GM18517 (cell line): ENCODE results near the gene DENND1A.
A peak's percentile ranks its signal among the peaks of the same experiment; 100 is the strongest.
"Not testable (repeated sequence)": the region's sequence is repeated elsewhere in the genome, so short reads cannot be mapped to it uniquely, and the experiment has no call there.

Source experiments
- ATAC-seq: cut with Tn5 transposase; IDR thresholded peaks from one replicate; pipeline ENCODE4 v1.9.1; 2021; ENCODE audit warnings: mild to moderate bottlenecking, moderate library complexity; ENCODE audit not compliant: unreplicated experiment

The DENND1A gene

DNA sequence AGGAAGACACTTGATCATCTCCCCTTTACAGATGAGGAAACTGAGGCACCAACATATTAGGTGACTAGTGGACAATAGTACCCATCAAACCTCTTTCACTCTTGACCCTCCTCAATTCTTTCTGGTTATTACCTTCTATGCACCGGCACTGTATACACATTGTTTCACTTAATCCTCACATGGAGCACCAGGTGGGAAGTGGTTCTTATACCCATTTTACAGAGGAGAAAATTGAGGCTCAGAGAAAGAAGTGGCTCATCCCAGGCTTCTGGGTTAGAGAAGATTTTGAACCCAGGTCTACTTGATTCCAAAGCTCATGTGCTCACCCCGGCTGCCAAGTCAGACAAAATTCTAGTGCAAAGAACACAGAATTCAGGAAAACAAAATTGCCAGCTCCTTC is 17.4 kb upstream of the DENND1A start:
- ATAC-seq = no peak

- ATAC-seq = no peak
Measured at GRCh38 chr9:123946101-123946821, 16.3 kb upstream of the DENND1A start.

- no peak for ATAC-seq
Measured at GRCh38 chr9:123945532-123945931, 15.6 kb upstream of the DENND1A start.

DNA sequence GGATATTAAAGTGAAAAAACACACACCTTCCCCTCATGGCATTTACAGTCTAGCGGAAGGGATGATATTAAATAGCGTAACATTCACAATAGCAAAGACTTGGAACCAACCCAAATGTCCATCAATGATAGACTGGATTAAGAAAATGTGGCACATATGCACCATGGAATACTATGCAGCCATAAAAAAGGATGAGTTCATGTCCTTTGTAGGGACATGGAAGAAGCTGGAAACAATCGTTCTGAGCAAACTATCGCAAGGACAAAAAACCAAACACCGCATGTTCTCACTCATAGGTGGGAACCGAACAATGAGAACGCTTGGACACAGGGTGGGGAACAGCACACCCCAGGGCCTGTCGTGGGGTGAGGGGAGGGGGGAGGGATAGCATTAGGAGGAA is 14.5 kb upstream of the DENND1A start:
- ATAC-seq = not testable (repeated sequence)

- no peak for ATAC-seq
Measured at GRCh38 chr9:123943671-123944070, 13.7 kb upstream of the DENND1A start.

DNA sequence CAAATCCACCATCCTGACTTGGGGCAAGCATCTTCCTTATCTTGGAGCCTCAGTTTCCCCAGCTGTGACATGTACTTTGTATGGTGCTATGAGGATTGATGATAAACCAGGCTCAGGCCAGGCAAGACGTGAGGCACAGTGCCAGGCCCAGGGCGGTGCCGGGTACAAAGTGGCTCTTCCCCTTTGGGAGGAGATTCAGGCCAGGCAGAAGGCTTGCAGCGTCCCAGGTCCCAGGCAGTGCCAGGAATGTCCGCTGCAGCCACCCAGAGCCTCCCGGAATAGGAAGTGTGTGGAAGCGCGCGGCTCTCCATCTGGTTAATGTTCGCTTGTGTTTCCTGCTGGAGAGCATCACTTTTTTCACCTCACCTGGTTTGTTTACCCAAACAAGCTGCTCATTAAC is 12.6 kb upstream of the DENND1A start:
- no peak for ATAC-seq

- ATAC-seq = no peak
Measured at GRCh38 chr9:123941524-123942070, 11.7 kb upstream of the DENND1A start.

GRCh38 chr9:123940721-123941523 is 11.0 kb upstream of the DENND1A start:
- no peak for ATAC-seq

- no peak for ATAC-seq
Measured at GRCh38 chr9:123938401-123938800, 8.5 kb upstream of the DENND1A start.

- not testable (repeated sequence) for ATAC-seq
Measured at GRCh38 chr9:123936575-123936974, 6.6 kb upstream of the DENND1A start.

- no peak for ATAC-seq
Measured at GRCh38 chr9:123933440-123934212, 3.7 kb upstream of the DENND1A start.

- ATAC-seq = peak; percentile 12
Measured at GRCh38 chr9:123929177-123929869, 603 bp downstream of the DENND1A start.

- ATAC-seq = no peak
Measured at GRCh38 chr9:123928533-123929176, 1.3 kb downstream of the DENND1A start.

DNA sequence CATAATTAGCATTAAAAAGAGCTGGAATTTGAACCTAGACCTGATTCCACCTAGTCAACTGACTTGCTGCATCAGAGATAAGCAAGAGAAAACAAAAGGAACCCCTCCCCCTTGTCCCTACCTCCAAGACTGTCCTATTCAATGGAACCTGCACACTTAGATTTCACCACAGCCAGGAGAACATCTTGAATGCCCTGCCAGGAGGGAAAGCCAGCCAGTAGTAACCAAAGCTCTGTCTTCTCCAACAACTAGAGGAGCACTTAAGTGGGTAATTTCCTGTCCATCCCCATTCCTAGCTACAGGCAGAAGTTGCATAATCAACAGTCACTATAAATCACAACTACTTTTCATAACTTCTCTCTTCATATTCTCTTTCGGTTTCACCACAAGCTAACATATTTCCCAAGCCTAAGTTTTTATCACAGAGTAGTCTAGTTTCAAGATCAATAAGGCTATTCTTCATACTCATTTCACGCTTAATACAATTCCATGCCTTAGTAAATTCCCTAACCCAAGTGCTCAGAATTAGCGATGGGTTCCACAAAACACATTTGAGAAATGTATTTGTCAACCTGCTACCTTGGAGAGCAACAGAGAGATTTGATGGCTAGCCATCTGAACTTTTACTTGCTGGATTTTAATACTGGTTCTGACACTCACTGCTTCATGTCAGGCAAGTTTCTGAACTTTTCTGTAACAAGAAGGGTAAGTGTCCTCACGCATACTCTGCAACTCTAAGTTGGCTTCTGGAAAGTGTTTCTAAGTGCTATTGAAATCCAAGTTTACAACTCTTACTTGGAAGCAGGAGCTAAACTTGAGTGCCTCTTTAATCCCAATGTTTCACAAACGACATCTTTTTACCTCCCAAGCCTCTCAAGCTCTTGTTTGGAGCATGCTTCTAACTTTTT is 2.0 kb downstream of the DENND1A start:
- no peak for ATAC-seq

GRCh38 chr9:123926941-123927340 is 3.0 kb downstream of the DENND1A start:
- ATAC-seq = no peak

DNA sequence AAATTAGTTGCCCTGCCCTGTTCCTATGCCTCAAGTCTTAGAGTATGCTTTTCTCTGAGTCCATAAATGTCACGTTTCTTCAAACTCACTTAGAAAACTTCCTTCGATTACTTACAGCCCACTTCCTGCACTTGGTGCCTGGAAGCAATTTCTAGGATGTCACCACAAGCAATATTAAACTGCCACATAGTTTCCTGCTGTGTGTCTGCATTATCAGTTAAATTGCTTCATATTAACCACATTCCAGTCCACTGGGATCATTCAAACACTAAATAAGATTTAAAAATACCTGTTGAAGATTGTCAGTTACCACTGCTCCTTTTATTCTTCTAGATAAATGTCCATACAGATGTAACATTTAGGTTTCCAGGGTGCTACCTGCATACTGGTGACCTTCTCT is 4.1 kb downstream of the DENND1A start:
- ATAC-seq = no peak

- ATAC-seq = no peak
Measured at GRCh38 chr9:123925161-123925560, 4.8 kb downstream of the DENND1A start.

DNA sequence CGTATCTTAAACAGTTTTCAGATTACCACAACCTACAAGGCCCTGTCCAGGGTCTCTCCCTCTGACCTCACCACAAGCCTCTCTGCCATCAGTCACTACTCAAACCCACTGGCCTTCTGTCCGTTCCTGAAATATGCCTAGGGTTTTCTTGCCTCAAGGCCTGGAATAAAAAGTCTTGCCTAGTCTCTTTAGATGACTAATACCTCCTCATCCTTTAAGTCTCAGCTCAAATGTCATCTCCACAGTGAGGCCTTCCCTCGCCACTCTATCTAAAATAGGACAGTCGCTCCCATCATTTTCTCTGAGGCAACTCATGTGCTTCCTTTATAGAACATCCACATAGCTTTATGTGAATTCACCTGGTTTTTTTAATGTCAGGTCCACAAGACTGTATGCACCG is 5.2 kb downstream of the DENND1A start:
- ATAC-seq = no peak

DNA sequence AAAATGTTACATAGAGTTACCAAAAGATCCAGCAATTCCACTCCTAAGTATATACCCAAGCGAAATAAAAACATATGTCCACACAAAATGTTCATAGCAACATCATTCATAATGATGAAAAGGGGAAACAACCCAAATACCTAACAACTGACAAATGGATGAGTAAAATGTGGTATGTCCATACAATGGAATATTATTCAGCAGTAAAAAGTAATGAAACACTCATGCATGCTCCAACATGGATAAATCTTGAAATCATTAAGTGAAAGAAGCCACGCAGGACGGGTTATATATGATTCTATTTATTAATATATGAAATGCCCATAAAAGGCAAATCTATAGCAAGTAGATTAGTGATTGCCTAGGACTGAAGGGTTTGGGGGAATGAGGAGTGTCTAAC is 6.0 kb downstream of the DENND1A start:
- no peak for ATAC-seq
